Measurements from ENCODE around the gene RAP2B. TPM values are rescaled to one million over a fixed set of nuclear protein-coding genes. Genes with fewer than 3 reads are reported as not detected.
A peak's percentile ranks its signal among the peaks of the same experiment; 100 is the strongest.

Gene RAP2B
- polyA plus RNA-seq, 1 of the 3 experiments (the other 2 are of a cell fraction) = 7.3 TPM

GRCh38 chr3:153209596-153209995, 47.6 kb downstream of the RAP2B start:
- peak overlapping the region; percentile 52 for H3K4me2 ChIP-seq
- ChIA-PET POLR2A (no interaction called here), CTCF (interaction anchor here (0.7 to 1.0 kb wide), 3 partner anchors 9 to 14 kb away, joined by 3 read pairs; no protein-coding TSS in a partner anchor)
- peak overlapping the region in 1 of 2 experiments; percentile 57; a peak in 2 of 4 replicates for H3K27ac ChIP-seq (ENCODE audit: low read depth in 2 of 2, low read length in 1 of 2)
- no peaks in the 10 kb centered on the region for H4K20me1 ChIP-seq (ENCODE audit: insufficient read depth)
- no peak overlapping the region for H3K9ac ChIP-seq
- H3K36me3 ChIP-seq (replicated peaks in 1 of 2; ENCODE audit: control insufficient read depth in 1 of 2, insufficient read depth in 2 of 2, low read length in 1 of 2) = no peaks in the 10 kb centered on the region
- H3K27me3 ChIP-seq (ENCODE audit: insufficient read depth) = no peaks in the 10 kb centered on the region
- 31% methylated on average over 8 of the region's 8 CpGs for WGBS (ENCODE audit: low lambda C conversion rate)
- no peaks in the 10 kb centered on the region for H3K79me2 ChIP-seq (ENCODE audit: insufficient read depth)
- no peak for DNase-seq
- H3K9me2 ChIP-seq = no peaks in the 10 kb centered on the region
- no peak overlapping the region for H3K4me3 ChIP-seq (ENCODE audit: low read depth in 2 of 2, low read length in 1 of 2)
- H3K9me3 ChIP-seq = no peaks in the 10 kb centered on the region
- peaks cover 10% of the 10 kb centered on the region for H3F3A ChIP-seq (replicated peaks; ENCODE audit: insufficient read depth)
- H3K4me1 ChIP-seq (ENCODE audit: control insufficient read depth in 1 of 2, insufficient read depth in 2 of 2, low read depth in 1 of 2, low read length in 1 of 2) = peaks cover 0 to 6% of the 10 kb centered on the region in 2 experiments; a peak in 1 of 4 replicates
- H2AFZ ChIP-seq (ENCODE audit: low read depth) = peak overlapping the region; percentile 46; the same call in 1 of the 2 replicates
- TF ChIP-seq, protein P1, sequence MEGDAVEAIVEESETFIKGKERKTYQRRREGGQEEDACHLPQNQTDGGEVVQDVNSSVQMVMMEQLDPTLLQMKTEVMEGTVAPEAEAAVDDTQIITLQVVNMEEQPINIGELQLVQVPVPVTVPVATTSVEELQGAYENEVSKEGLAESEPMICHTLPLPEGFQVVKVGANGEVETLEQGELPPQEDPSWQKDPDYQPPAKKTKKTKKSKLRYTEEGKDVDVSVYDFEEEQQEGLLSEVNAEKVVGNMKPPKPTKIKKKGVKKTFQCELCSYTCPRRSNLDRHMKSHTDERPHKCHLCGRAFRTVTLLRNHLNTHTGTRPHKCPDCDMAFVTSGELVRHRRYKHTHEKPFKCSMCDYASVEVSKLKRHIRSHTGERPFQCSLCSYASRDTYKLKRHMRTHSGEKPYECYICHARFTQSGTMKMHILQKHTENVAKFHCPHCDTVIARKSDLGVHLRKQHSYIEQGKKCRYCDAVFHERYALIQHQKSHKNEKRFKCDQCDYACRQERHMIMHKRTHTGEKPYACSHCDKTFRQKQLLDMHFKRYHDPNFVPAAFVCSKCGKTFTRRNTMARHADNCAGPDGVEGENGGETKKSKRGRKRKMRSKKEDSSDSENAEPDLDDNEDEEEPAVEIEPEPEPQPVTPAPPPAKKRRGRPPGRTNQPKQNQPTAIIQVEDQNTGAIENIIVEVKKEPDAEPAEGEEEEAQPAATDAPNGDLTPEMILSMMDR (IDR thresholded peaks at IDR 0.05) = no peak
- TF ChIP-seq FOXJ3 (CRISPR knock-in tag; IDR thresholded peaks at IDR 0.05) (no peak), GABPA (IDR thresholded peaks at IDR 0.05; ENCODE audit: low read depth) (no peak), TAF1 (IDR thresholded peaks at IDR 0.05; ENCODE audit: borderline replicate concordance, low read depth, low read length) (no peak), RXRA (IDR thresholded peaks at IDR 0.05; ENCODE audit: borderline replicate concordance, low read depth) (peak; percentile 33; the same call in 1 of the 2 replicates), JUND (IDR thresholded peaks at IDR 0.05) (peak; percentile 72), TCF12 (IDR thresholded peaks at IDR 0.05) (peak; percentile 47; the same call in 1 of the 2 replicates), NRF1 (IDR thresholded peaks at IDR 0.05; ENCODE audit: low read depth, low read length) (no peak), SIN3A (IDR thresholded peaks at IDR 0.05; ENCODE audit: borderline replicate concordance, low read depth, low read length) (no peak), MAX (IDR thresholded peaks at IDR 0.05; ENCODE audit: low read depth) (peak; percentile 77), RFX5 (IDR thresholded peaks at IDR 0.05; ENCODE audit: low read length) (no peak), MEF2A (IDR thresholded peaks at IDR 0.05; ENCODE audit: borderline replicate concordance, low read depth) (no peak), TEAD4 (IDR thresholded peaks at IDR 0.05; ENCODE audit: borderline replicate concordance, insufficient read depth) (peak; percentile 57; the same call in 1 of the 2 replicates), YY1 (IDR thresholded peaks at IDR 0.05; ENCODE audit: low read depth) (no peak), FOSL2 (IDR thresholded peaks at IDR 0.05; ENCODE audit: borderline replicate concordance, low read depth) (peak; percentile 50), IRF3 (IDR thresholded peaks at IDR 0.05; ENCODE audit: low read depth, low read length) (no peak), SMC3 (IDR thresholded peaks at IDR 0.05; ENCODE audit: low read depth, low read length) (no peak), EZH2phosphoT487 (IDR thresholded peaks at IDR 0.05; ENCODE audit: borderline replicate concordance, low read depth) (no peak), USF1 (IDR thresholded peaks at IDR 0.05; ENCODE audit: borderline replicate concordance, low read depth) (no peak), EP300 (IDR thresholded peaks at IDR 0.05; ENCODE audit: borderline replicate concordance in 1 of 2, low read depth in 1 of 2, low read length in 1 of 2) (0 out of 4 replicates have a peak, but pooled peaks of 1 of the 2 experiments have one; percentile 19), REST (IDR thresholded peaks at IDR 0.05; ENCODE audit: low read depth, low read length) (no peak)
- TF ChIP-seq, protein P2, sequence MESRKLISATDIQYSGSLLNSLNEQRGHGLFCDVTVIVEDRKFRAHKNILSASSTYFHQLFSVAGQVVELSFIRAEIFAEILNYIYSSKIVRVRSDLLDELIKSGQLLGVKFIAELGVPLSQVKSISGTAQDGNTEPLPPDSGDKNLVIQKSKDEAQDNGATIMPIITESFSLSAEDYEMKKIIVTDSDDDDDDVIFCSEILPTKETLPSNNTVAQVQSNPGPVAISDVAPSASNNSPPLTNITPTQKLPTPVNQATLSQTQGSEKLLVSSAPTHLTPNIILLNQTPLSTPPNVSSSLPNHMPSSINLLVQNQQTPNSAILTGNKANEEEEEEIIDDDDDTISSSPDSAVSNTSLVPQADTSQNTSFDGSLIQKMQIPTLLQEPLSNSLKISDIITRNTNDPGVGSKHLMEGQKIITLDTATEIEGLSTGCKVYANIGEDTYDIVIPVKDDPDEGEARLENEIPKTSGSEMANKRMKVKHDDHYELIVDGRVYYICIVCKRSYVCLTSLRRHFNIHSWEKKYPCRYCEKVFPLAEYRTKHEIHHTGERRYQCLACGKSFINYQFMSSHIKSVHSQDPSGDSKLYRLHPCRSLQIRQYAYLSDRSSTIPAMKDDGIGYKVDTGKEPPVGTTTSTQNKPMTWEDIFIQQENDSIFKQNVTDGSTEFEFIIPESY (IDR thresholded peaks at IDR 0.05; ENCODE audit: borderline replicate concordance, low read depth) = no peak
- TF ChIP-seq, protein P3, sequence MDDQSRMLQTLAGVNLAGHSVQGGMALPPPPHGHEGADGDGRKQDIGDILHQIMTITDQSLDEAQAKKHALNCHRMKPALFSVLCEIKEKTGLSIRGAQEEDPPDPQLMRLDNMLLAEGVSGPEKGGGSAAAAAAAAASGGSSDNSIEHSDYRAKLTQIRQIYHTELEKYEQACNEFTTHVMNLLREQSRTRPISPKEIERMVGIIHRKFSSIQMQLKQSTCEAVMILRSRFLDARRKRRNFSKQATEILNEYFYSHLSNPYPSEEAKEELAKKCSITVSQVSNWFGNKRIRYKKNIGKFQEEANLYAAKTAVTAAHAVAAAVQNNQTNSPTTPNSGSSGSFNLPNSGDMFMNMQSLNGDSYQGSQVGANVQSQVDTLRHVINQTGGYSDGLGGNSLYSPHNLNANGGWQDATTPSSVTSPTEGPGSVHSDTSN (IDR thresholded peaks at IDR 0.05) = peak; percentile 50; the same call in 1 of the 2 replicates

Data from SK-N-SH (cell line).